ENCODE measurements around the gene ARHGAP6.

- no peak for TF ChIP-seq BHLHE40 (IDR thresholded peaks at IDR 0.05; ENCODE audit: low read depth, low read length)
- no peak for TF ChIP-seq CTCF (conservative IDR thresholded peaks at IDR 0.05; ENCODE audit: low read depth, low read length)
- TF ChIP-seq MXI1 (IDR thresholded peaks at IDR 0.05; ENCODE audit: borderline replicate concordance, low read depth, low read length): no peak
- no peak for TF ChIP-seq POLR2A (IDR thresholded peaks at IDR 0.05; ENCODE audit: low read depth, low read length)
- no peak for TF ChIP-seq SMC3 (IDR thresholded peaks at IDR 0.05; ENCODE audit: low read depth, low read length)
- TF ChIP-seq, protein P1, sequence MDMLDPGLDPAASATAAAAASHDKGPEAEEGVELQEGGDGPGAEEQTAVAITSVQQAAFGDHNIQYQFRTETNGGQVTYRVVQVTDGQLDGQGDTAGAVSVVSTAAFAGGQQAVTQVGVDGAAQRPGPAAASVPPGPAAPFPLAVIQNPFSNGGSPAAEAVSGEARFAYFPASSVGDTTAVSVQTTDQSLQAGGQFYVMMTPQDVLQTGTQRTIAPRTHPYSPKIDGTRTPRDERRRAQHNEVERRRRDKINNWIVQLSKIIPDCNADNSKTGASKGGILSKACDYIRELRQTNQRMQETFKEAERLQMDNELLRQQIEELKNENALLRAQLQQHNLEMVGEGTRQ (IDR thresholded peaks at IDR 0.05; ENCODE audit: low read depth, low read length): no peak
- no peak for TF ChIP-seq MAZ (IDR thresholded peaks at IDR 0.05; ENCODE audit: borderline replicate concordance, low read depth, low read length)
Observed at GRCh38 chrX:11416600-11416999, 249.1 kb downstream of the ARHGAP6 start.
